GM18511 (cell line): ENCODE results near the gene PSMA6.
"Not testable (repeated sequence)": the region's sequence is repeated elsewhere in the genome, so short reads cannot be mapped to it uniquely, and the experiment has no call there.

Experiments used
- ATAC-seq: cut with Tn5 transposase; IDR thresholded peaks from one replicate; pipeline ENCODE4 v1.9.1; 2021; ENCODE audit warnings: mild to moderate bottlenecking, moderate library complexity; ENCODE audit not compliant: unreplicated experiment

Gene PSMA6

GRCh38 chr14:35284506-35284905 lies 7.7 kb upstream of the PSMA6 start:
- ATAC-seq = no peak

GRCh38 chr14:35285168-35286002 lies 6.8 kb upstream of the PSMA6 start:
- ATAC-seq = peak; percentile 81

- ATAC-seq = peak; percentile 15
Measured at GRCh38 chr14:35286003-35286600, 6.1 kb upstream of the PSMA6 start.

GRCh38 chr14:35286707-35287106 lies 5.5 kb upstream of the PSMA6 start:
- no peak for ATAC-seq

GRCh38 chr14:35287431-35288013 lies 4.7 kb upstream of the PSMA6 start:
- no peak for ATAC-seq

GRCh38 chr14:35289623-35290022 lies 2.6 kb upstream of the PSMA6 start:
- ATAC-seq = no peak

GRCh38 chr14:35292770-35293561 lies 784 bp downstream of the PSMA6 start:
- ATAC-seq = peak; percentile 22

GRCh38 chr14:35295845-35296161 lies 3.6 kb downstream of the PSMA6 start:
- ATAC-seq = no peak

- ATAC-seq = no peak
Measured at GRCh38 chr14:35296545-35296944, 4.4 kb downstream of the PSMA6 start.

GRCh38 chr14:35297706-35298105 lies 5.5 kb downstream of the PSMA6 start:
- ATAC-seq = no peak

GRCh38 chr14:35298351-35298750 lies 6.2 kb downstream of the PSMA6 start:
- ATAC-seq = no peak

GRCh38 chr14:35299708-35300107 lies 7.5 kb downstream of the PSMA6 start:
- no peak for ATAC-seq

- ATAC-seq = no peak
Measured at GRCh38 chr14:35300228-35300627, 8.0 kb downstream of the PSMA6 start.

GRCh38 chr14:35301334-35301733 lies 9.2 kb downstream of the PSMA6 start:
- not testable (repeated sequence) for ATAC-seq

GRCh38 chr14:35301735-35302528 lies 9.8 kb downstream of the PSMA6 start:
- no peak for ATAC-seq

GRCh38 chr14:35303149-35303935 lies 11.2 kb downstream of the PSMA6 start:
- no peak for ATAC-seq

GRCh38 chr14:35304812-35305462 lies 12.8 kb downstream of the PSMA6 start:
- no peak for ATAC-seq

- ATAC-seq = no peak
Measured at GRCh38 chr14:35305633-35306032, 13.5 kb downstream of the PSMA6 start.

GRCh38 chr14:35306114-35306513 lies 13.9 kb downstream of the PSMA6 start:
- ATAC-seq = no peak
